KOPT-K1 (cell line): Measurements from ENCODE around the gene NRG3.

Experiments used
- H3K27ac ChIP-seq: fragments of 200-600 bp; sonication (generic); 2 replicates; pipeline ENCODE4 v1.5.1; 2016; ENCODE audit warnings: antibody characterized with exemption, mild to moderate bottlenecking, low read depth, low read length; ENCODE audit not compliant: poor library complexity, severe bottlenecking
- H3K36me3 ChIP-seq: fragments of 200-600 bp; sonication (generic); 2 replicates; pipeline ENCODE4 v1.5.1; 2017; ENCODE audit warnings: antibody characterized with exemption, mild to moderate bottlenecking, low read length, moderate library complexity; ENCODE audit not compliant: insufficient read depth
- H3K9me3 ChIP-seq: fragments of 200-600 bp; sonication (generic); 2 replicates; pipeline ENCODE4 v1.5.1; 2017; ENCODE audit warnings: antibody characterized with exemption, low read length, mild to moderate bottlenecking; ENCODE audit not compliant: insufficient read depth, poor library complexity, severe bottlenecking

The NRG3 gene

GRCh38 chr10:82856957-82857613 lies 982.1 kb downstream of the NRG3 start:
- no peaks in the 10 kb centered on the region for H3K36me3 ChIP-seq
- H3K9me3 ChIP-seq: no peaks in the 10 kb centered on the region
- no peak overlapping the region for H3K27ac ChIP-seq

- Histone ChIP-seq H3K27ac (no peak overlapping the region), H3K9me3 (no peaks in the 10 kb centered on the region)
Measured at GRCh38 chr10:82861889-82862288, 986.9 kb downstream of the NRG3 start.

GRCh38 chr10:82865366-82865765 lies 990.4 kb downstream of the NRG3 start:
- Histone ChIP-seq H3K9me3 (no peaks in the 10 kb centered on the region), H3K27ac (no peak overlapping the region), H3K36me3 (no peaks in the 10 kb centered on the region)

More at GRCh38 chr10:82861889-82862288, 986.9 kb downstream of the NRG3 start:
- H3K36me3 ChIP-seq: no peaks in the 10 kb centered on the region

DNA sequence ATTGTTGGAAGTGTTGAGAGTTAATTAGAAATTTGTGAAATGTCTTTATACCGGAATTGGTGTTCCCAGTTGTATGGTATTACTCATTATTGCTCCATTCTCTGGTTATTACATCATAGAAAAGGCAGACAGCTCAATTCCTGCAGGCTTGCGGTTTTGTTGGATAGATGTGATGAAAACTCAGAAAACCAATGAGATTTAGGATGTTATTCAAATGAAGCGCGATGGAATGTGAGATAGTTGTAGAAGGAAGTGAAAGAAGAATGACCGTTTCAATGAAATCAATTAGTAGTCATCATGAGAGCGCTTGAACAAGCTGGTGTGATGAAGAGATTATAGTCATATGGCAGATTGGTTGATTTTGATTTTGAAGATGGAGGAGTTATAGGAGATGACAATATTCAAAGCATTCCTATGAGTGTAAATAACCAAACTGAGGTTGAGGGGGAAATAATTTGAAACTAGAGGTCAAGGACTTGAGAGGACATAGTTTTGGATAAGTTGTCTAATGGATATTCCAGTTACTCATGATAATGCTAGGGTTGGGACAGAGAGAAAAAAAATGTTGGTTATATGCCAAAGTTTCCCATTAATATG lies 991.5 kb downstream of the NRG3 start:
- no peaks in the 10 kb centered on the region for H3K9me3 ChIP-seq
- no peak overlapping the region for H3K27ac ChIP-seq
- no peaks in the 10 kb centered on the region for H3K36me3 ChIP-seq

DNA sequence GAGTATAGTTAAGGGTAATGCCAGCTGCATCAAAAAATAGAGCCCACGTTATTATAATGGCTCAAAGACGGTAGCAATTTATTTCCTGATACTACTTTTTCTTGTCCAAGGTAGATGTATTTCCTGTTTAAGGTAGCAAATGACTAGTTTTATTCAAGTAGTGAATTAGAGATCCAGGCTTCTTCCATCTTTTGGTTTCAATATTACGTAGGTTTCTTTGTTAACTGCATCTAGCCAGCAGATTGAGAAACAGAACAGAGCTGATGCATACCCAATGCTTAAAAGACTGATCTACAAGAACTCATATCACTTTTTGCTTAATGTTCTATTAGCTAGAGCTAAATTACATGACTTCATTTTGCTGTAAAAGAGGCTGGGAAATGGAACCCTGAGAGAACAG lies 992.1 kb downstream of the NRG3 start:
- no peaks in the 10 kb centered on the region for H3K36me3 ChIP-seq
- no peak overlapping the region for H3K27ac ChIP-seq
- no peaks in the 10 kb centered on the region for H3K9me3 ChIP-seq

DNA sequence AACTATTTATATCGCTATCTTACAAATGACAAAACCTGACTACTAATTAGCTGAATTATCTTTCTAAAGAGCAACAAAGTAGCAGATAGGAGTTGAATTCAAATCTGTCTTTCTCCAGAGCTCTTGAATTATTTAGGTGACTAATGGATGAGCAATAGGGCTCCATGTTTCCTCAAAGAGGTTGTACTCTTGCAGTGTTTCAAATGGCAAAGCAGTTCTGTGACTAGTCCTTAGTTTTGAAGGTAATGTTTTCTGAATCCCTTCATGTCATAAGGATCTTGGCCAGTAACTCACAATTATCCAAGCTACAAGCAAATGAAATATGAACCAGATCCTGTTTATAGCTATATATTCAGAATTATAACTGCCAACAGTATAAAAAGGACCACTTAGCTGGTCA lies 999.7 kb downstream of the NRG3 start:
- Histone ChIP-seq H3K36me3 (no peaks in the 10 kb centered on the region), H3K9me3 (no peaks in the 10 kb centered on the region), H3K27ac (no peak overlapping the region)

GRCh38 chr10:82880776-82881290 lies 1005.8 kb downstream of the NRG3 start:
- Histone ChIP-seq H3K9me3 (no peaks in the 10 kb centered on the region), H3K27ac (no peak overlapping the region)

DNA sequence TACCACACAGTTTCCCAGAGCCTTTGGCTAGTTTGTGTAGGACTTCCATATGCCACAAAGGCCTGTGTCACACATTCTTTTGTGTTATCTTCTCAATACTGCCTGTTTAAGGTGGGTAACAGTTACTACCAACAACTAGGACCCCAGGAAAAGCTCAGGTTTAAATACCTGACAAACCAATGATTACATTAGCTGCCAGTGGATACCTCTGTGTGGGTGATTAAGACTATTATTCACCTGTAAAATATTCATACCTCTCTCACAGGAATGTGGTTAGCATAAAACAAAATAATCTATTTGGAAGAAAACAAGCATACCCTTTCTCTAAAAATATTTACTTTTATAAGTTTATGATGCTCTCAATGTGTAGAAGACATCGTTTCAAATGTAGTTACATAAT lies 1007.7 kb downstream of the NRG3 start:
- Histone ChIP-seq H3K27ac (no peak overlapping the region), H3K36me3 (no peaks in the 10 kb centered on the region), H3K9me3 (no peaks in the 10 kb centered on the region)

More at GRCh38 chr10:82880776-82881290, 1005.8 kb downstream of the NRG3 start:
- H3K36me3 ChIP-seq: no peaks in the 10 kb centered on the region

DNA sequence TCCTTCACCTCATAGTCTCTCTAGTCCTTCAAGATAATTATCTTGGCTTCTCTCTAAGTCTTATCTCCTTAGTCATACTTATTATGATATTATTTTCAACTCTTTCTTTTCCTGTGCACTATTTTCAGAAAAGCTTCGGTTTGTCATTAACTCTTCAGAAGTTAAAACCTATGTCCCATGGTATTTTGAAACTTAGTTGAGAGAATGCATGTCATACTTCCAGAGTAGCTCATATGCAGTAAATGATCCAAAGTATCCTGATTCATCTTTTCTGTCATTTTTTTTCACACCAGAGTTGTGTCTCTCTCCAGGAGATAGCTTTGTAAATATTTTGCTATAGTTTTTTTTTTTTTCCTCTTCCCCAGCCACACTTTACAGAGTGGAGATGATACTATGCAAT lies 1008.6 kb downstream of the NRG3 start:
- H3K27ac ChIP-seq: no peak overlapping the region
- H3K9me3 ChIP-seq: no peaks in the 10 kb centered on the region
- H3K36me3 ChIP-seq: no peaks in the 10 kb centered on the region

DNA sequence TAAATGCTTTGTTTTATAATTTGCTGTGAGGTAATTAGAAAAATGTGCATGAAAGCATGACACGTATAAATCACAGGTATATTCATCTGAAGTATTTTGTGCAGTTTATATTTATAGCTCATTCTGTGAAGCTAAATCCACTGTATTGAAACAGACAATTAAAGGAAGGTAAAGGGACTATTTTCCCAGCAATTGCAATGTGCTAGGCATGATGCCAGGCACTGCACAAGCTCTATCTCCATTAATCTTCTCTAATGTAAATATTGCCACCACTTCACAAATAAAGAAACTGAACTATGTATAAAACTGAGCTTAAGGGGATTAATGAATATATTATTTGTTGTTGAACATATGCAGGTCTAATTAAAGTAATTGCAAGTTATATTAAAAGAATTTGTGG lies 1012.5 kb downstream of the NRG3 start:
- no peaks in the 10 kb centered on the region for H3K36me3 ChIP-seq
- H3K9me3 ChIP-seq: no peaks in the 10 kb centered on the region
- H3K27ac ChIP-seq: no peak overlapping the region

- Histone ChIP-seq H3K36me3 (no peaks in the 10 kb centered on the region), H3K27ac (no peak overlapping the region), H3K9me3 (no peaks in the 10 kb centered on the region)
Measured at GRCh38 chr10:82888809-82889455, 1013.9 kb downstream of the NRG3 start.

- H3K27ac ChIP-seq: no peak overlapping the region
- no peaks in the 10 kb centered on the region for H3K9me3 ChIP-seq
- no peaks in the 10 kb centered on the region for H3K36me3 ChIP-seq
Measured at GRCh38 chr10:82889728-82890127, 1014.7 kb downstream of the NRG3 start.

DNA sequence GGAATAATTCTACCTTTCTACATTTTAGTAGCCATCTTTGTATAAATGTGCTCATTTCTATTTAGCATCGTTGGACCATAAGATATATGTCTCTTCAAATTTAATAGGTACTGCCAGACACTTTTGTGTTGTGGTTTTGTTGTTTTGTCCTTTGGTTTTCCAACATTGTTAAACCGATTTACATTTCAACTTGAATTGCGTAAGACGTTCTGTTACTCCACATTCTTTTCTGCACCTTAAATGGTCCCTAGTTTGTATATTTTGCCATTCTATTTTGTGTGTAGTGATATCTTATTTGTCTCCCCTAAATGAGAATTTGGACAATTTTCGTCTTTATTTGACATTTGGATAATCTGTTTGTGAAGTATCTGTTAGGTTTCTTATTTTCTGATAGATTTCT lies 1015.6 kb downstream of the NRG3 start:
- Histone ChIP-seq H3K9me3 (no peaks in the 10 kb centered on the region), H3K36me3 (no peaks in the 10 kb centered on the region), H3K27ac (no peak overlapping the region)

GRCh38 chr10:82908096-82908495 lies 1033.1 kb downstream of the NRG3 start:
- no peaks in the 10 kb centered on the region for H3K9me3 ChIP-seq
- no peak overlapping the region for H3K27ac ChIP-seq
- H3K36me3 ChIP-seq: no peaks in the 10 kb centered on the region

GRCh38 chr10:82908751-82909150 lies 1033.8 kb downstream of the NRG3 start:
- H3K36me3 ChIP-seq: no peaks in the 10 kb centered on the region
- H3K9me3 ChIP-seq: no peaks in the 10 kb centered on the region
- no peak overlapping the region for H3K27ac ChIP-seq
